Endometrial microvascular endothelial cells (primary cell): Measurements from ENCODE around the gene LARP4. TPM values are rescaled to one million over a fixed set of nuclear protein-coding genes. Genes with fewer than 3 reads are reported as not detected.
"Not testable (repeated sequence)": the region's sequence is repeated elsewhere in the genome, so short reads cannot be mapped to it uniquely, and the experiment has no call there.

Source experiments
- in situ Hi-C: cut with HindIII; loops from 2 replicates; pipeline ENCODE4 v1.10.0; 2017; ENCODE audit warnings: low sequenced_read_pairs, low pct_unique_long_range_greater_than_20kb; ENCODE audit errors: inconsistent ontology term
- total RNA-seq: library from RNA; depleted of rRNA; stranded (reverse); fragments of >200 nt; gene quantifications from one replicate; pipeline ENCODE4 v1.2.3, GENCODE V29; 2015; ENCODE audit errors: inconsistent ontology term

Gene LARP4
- total RNA-seq, 1 donor from 2014 or later: 37.4 TPM

DNA sequence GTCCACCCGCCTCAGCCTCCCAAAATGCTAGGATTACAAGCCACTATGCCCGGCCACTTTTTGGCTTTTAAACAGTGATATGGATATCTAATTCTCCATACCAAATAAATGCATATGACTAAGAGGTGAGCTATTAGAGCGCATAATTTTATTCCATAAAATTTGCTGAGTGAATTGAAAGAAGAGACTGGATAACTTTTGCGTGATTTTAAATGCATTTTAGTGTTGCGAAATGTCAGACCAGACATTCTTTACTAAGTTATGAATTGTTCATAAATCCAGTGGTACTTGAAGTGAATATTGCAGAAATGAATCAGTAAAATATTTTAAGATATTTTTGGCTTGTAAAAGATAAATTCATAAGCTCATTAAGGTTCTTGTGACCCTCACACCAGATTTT, 53.2 kb downstream of the LARP4 start:
- in situ Hi-C loops: no loop called here

DNA sequence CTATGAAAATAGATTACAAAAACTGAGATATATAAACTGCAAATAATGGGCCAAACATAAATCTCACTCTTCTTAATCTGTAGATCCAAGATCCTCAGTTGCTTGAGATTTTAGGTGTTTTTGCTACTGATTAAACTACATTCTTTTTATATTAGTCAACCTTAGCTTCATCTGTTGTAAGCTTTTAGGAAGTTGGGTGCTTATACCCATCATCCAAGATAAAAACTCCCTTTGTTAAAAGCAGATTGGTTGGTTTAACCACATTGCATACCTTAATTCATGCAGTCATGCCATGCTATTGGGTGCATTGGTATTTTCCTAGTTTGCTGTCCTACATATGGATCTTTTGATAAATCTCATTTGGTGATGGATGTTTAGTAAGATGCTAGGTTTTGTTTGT, 57.9 kb downstream of the LARP4 start:
- in situ Hi-C loops: no loop called here

DNA sequence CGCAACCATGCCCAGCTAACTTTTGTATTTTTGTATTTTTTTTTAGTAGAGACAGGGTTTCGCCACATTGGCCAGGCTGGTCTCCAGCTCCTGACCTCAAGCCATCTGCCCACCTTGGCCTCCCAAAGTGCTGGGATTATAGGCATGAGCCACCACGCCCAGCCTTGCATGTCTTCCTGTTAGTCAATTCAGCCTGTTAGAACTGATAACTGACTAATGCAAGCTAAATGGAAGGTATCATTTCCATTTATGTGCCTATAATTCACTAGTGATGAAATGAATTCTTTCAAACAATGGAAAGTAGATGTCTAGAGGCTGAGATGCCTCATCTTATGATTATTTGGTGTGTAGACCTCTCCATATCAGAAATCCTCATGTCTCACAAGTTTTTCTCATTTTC, 66.8 kb downstream of the LARP4 start:
- in situ Hi-C loops: no loop called here

DNA sequence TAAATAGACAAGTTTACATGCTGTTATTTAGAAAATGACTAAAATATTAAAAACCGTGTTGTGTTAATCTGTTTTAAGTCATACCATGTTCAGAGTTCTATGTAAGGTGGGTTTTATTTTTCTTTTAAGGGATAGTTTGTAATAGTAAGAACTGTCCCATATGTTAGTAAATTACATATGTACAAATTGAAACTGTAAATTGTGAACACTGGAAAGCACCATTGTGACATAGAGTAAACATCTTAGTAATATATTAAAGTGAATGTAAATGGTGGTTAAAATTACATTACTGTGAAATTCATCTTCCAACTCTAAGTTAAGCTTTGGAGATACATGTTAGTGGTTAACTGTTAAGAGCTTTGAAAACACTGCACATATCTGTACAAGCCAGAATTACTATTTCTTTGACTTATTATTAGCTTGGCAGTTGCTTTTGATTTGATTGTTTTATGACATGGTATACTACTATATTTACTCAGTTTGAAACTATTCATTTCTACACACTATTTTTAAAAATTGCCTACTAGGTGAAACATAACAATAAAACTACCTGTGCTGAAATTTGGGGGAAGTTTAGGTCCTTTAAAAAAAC, 76.7 kb downstream of the LARP4 start:
- in situ Hi-C loops: no loop called here

DNA sequence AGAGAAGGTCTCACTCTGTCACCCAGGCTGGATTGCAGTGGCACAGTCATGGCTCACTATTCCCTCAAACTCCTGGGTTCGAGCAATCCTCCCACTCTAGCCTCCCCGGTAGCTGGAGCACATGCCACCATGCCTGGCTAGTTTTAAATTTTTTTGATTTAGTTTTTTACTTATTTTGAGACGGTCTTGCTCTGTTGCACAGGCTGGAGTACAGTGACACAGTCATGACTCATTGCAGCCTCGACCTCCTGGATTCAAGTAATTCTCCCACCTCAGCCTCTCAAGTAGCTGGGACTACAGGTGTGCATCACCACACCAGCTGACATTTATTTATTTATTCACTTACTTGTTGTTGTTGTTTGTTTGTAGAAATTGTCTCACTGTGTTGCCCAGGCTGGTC, 81.9 kb downstream of the LARP4 start:
- in situ Hi-C loops: no loop called here

DNA sequence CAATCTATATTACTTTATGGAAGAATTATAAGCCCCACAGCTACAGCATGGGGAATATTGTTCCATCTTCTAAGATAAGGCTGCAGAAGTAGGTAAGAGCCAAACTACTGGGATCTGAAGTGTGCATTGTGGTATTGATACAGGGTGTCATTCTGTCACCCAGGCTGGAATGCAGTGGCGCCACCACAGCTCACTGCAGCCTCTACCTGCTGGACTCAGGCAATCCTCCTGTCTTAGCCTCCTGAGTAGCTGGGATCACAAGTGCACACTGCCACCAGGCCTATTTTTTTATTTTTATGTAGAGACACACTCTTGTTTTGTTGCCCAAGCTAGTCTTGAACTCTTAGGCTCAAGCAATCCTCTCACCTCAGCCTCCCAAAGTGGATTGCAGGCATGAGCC, 82.8 kb downstream of the LARP4 start:
- in situ Hi-C loops: no loop called here

DNA sequence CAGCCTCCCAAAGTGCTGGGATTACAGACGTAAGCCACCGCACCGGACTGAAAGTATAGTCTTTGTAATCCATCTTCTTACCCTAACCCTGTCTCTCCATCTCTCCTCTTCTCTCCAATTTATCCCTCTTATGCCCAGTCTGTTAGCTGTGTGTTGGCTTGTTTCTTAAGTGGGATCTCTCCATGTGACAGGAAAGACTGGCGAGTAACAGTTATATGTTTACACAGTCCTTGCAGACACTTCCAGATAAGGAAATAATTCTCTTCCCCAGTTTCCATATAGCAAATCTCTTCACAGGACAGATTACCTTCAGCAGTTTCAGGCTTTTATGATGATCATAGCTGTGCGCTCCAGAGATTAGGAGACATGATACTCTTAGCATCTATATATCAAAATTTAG, 88.1 kb downstream of the LARP4 start:
- in situ Hi-C loops: no loop called here

DNA sequence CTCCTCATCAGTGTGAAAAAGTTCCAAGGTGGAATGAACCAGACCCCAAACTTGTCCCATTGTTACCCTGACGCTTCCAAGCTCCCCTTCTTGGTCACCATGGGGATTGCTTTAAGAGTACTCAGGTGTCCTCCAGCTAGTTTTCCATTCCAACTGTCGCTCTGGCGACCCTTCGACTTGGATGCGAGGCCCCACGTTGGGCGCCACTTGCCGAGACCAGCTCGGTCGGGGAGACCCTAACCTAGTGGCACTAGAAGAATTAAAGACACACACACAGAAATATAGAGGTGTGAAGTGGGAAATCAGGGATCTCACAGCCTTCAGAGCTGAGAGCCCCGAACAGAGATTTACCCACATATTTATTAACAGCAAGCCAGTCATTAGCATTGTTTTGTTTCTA, 97.4 kb downstream of the LARP4 start:
- in situ Hi-C loops: not testable (repeated sequence)

DNA sequence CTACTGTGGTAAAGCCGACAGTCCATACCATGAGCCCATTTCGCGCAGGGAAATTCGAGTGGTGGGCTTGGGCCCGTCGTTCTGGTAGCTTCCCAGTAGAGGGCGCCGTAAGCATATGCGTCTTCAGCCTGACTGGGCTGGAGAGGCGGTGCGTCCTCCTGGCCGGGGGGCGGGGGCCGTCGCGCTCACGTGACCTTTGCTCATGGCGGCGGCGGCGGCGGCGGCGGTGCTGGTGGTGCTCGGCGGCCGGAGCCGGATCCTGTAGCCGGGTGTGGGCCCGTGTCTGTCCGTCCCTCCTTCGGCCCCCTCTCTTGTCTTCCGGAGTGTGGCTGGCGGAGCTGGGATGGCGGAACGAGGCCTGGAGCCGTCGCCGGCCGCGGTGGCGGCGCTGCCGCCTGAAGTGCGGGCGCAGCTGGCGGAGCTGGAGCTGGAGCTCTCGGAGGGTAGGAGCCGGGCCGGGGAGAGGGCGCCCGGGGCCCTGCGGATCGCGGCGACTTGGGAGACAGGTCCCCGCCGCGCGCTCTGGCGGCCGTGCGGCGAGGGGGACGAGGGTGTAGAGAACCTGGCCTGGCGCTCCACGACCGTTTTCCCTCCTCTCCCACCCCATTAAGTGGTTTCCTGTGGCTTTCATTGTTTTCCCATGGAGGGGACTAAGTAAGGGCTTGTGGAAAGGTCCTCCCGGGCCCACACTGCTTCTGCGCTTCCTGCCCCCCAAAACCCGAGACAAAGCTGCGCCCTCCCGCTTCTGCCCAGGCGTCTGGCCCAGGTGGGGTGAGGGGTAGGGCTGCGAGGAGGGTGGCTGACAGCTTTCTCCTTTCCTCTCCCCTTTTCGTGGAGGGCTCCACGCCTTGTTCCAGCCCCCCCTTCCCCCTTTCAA, 104.4 kb downstream of the LARP4 start, which contains the start of gene DIP2B:
Gene DIP2B (plus strand): TSS at position 188 of the 877 bp plus-strand sequence. CDS start 156 bp downstream, at position 344.
- in situ Hi-C loops: no loop called here

DNA sequence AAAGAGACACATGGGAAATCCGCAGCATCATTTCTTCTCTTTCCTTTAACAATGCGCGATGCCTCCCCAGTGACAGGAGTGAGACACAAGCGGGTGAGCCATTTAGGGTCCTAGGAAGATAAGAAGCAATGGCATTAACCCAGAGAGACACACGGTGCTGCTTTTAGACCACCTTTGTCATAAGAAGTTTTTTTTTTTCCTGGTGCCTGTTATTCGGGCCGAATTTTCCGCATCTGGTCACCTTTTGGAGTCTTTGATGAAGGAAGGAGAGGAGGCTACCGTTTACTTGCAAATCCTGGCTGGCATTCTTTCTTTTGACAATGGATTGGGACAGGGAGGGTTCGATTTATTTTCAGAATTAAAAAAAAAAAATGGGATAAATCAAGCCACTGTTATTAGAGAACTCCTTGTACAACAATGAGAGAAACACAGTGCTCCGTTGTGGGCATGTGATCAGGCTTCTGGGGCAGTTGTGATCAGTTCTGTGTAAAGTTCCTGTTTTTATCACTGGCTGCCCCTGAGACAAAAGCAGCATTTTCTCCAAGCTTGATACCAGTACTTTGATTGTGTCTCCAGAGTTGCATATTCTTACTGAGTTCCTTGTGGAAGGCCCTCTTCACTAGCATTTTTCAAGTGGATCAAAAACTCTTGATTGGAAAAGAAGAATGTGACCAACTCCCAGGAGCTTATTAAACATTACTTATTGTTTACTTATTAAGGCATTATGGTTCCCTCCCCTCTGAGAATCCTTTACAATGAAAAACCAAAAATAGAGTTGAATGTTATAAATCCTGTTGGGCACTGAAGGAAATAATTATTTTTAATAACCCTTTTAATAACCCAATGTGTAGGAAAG, 105.2 kb downstream of the LARP4 start:
- in situ Hi-C loops: no loop called here

DNA sequence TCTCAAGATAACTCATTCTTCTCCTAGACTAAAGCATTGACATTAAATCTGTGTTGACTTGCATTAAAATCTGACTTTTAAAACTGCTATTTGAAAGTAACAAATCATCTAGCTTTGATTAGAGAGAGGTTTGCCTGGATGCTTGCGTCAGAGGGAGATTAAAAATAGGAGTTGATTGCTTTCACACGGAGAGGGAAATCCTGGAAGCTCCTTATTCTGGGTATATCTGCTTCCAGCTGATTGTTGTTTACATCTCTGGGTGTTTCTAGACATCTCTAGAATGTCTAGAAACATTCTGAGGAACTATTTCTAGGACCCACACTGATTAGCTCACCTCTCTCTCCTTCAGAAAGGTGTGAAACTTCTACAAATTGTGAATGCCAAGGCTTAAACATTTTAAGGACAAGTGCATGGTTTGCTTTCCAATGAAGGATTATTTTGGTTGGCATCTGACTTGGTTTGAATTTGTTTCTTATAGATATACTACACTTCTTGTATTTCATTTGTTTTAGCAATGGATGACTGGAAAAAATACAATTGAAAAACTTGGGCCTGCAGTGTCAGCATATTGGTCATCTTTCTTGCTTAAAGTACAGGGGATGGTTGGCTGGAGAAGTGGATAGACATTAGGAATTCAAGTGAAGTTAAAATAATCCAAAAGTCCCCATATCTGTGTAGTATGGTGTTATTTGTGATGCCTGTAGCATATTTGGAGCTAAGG, 106.2 kb downstream of the LARP4 start:
- in situ Hi-C loops: no loop called here

DNA sequence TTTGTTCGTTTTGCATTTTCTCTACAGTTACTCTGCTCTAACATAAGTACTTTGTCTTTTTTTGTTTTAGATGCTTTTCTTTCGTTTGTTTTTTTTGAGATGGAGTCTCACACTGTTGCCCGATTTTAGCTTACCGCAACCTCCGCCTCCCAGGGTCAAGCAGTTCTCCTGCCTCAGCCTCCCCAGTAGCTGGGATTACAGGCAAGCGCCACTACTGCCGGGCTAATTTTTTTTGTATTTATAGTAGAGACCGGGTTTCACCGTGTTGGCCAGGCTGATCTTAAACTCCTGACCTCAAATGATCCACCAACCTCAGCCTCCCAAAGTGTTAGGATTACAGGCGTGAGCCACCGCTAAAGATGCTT, 106.8 kb downstream of the LARP4 start:
- in situ Hi-C loops: no loop called here

DNA sequence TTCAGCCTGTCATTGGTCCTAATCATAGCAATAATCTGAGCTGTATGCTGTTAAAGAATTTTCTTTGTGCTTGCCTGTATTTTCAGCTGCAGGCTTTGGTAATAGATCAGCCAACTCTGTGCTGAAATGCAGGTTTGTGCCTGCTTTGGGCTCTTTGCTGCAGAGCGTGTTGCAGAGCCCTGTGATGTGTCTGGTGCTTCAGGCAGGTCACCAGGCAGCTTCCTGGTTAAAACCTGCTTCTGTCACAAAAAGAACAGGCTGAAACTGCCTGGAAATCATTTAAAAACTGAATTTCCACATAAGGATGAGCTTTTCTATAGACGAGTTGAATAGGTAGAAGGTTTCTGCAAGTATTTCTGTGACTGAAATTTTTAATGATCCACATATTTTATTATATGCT, 107.2 kb downstream of the LARP4 start:
- in situ Hi-C loops: no loop called here

DNA sequence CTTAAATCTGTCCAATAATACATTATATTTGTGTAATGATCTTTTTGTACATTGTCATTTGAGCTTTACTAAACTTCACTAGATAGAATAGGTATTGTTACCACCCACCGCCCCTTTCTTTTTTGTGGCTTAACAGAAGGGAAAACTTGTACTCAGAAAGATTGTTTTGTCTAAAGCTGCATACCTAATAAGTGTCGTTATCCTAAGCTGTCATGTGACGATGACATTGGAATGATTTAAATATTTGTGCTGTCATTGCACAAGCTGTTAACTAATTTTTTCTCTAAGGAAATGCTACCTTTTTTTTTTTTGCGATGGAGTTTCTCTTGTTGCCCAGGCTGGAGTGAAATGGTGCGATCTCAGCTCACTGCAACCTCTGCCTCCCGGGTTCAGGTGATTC, 107.7 kb downstream of the LARP4 start:
- in situ Hi-C loops: no loop called here

DNA sequence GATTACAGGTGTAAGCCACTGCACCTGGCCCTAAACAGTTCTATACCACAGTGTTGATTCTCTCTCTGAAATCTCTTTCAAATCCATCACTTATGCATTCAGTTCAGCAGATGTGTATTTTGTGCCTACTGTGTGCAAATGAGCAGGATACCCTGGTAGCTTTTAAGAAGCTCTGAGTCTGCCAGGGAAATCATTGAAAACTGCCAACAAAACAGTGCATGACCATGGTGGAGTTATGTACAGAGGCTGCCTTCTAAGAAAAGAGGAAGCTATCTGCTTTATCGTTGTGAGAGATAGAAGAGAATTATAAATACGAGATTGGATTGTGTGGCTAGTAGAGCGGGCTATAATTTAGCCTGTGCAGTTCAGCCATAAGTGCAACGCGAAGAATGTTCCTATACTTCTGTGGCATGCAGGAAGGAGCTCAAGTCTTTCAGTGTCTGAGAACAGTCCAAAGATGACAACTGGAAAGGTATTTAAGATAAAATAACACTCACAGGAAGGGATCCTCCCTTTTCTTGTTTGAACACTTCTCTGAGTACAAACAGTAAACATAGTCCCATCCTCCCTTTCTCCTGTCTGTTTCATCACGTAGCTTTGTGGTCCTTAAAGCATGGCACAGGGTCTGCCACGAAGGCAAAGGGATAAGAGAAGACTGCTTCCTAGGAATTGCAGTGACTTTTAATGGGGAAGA, 108.4 kb downstream of the LARP4 start:
- in situ Hi-C loops: no loop called here

DNA sequence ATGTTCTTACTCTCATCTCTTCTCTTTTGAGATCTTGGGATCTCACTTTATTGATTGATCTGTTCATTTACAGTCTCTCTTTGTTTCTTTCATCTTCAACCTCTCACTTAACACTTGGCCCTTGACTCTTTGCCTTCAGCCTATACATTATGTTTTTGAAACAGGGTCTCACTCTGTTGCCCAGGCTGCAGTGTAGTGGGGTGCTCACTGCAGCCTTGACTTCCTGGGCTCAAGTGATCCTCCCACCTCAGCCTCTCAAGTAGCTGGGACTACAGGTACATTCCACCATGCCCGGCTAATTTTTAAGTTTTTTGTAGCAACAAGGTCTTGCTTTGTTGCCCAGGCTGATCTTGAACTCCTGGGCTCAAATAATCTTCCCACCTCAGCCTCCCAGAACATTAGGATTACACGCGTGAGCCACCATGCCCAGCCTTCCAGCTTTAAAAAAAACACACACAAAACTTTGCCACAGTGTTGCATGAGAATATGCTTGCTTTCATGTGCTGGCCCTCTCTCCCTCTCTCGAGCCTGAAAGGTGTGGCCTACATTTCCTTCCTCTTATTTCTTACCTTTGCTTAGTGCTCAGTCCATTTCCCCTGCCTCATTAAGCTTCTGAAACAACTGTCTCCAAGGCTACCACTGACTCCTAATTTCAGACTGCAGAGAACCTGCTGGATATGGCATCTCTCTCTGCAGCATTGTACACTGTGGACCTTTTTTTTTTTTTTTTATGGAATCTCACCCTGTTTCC, 114.0 kb downstream of the LARP4 start:
- in situ Hi-C loops: no loop called here

DNA sequence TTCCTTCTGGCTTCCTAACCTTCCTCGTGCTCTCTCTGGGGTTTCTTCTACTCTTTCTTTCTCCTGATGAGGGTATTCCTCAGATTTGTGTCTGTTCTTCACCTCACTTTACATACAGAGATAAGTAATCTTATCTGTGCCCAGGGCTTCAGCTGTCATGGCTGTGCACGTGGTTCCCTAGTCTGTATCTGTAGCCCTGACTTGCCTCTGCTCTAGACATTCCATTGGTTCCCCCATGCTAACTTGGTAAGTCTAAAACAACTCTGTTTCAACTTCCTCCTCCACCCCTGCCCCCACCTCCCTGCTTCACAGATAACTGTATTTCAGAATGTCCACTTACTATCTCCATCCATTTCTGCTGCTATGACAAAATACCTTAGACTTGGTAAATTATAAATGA, 114.9 kb downstream of the LARP4 start:
- in situ Hi-C loops: no loop called here
